ENCODE data around the gene UTS2B. TPM values are rescaled to one million over a fixed set of nuclear protein-coding genes. Genes with fewer than 3 reads are reported as not detected.

Gene UTS2B
- total and polyA plus RNA-seq, 2 donors = 0.34 to 0.85 TPM

DNA sequence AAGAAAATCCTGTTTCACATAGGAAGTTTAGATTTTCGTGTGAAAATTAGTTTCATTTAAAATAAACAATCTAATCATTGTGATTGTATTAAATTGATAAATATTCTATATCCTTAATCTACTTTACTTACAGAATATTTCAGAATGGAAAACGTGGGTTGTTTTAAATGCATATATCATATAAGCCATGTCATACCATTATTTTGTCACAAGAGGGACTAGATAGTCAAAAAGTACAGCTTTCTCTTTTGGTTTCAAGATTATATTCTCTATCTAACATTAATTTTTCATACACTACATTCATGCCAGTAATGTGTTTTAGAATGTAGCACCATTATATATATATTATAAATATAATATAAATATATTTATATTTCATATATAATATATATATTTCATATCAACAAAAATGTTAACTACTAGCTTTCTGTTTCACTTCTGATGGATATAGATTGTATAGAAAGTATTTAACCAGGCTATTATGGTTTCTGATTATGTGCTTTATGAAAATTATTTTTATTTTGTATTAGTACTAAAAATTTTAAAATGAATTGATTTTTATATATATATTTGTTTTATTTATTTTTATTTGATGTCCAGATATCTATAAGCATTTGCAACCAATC, 86.0 kb downstream of the UTS2B start:
- WGBS = 39% methylated on average over 2 of the region's 2 CpGs
- no peak overlapping the region for H3K4me3 ChIP-seq (ENCODE audit: low read depth, low read length)
- DNase-seq (ENCODE audit: extremely low spot score) = no peak
- H3K36me3 ChIP-seq (ENCODE audit: insufficient read depth) = no peaks in the 10 kb centered on the region
- no peaks in the 10 kb centered on the region for H3K4me1 ChIP-seq (ENCODE audit: insufficient read depth)
- H3K27ac ChIP-seq (ENCODE audit: low read depth) = no peak overlapping the region

DNA sequence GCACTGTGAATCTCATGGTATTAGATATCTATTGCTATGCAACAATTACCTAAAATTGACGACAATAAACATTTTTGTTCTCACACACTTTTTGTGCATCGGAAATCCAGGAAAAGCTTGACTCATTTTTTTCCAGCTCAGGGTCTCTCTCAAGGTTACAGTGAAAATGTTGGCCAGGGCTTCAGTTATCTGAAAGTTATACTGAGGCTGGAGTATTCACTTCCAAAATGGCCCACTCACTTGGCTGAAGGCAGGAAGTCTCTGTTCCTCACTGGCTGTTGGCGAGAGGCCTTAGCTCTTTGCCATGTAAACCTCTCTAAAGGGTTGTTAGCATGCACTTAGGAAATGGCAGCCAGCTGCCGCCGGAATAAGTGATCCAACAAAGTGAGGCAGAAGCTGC, 89.8 kb downstream of the UTS2B start:
- WGBS = 75% methylated on average over 5 of the region's 5 CpGs
- DNase-seq (ENCODE audit: extremely low spot score) = no peak
- H3K36me3 ChIP-seq (ENCODE audit: insufficient read depth) = no peaks in the 10 kb centered on the region
- no peak overlapping the region for H3K27ac ChIP-seq (ENCODE audit: low read depth)
- H3K4me3 ChIP-seq (ENCODE audit: low read depth, low read length) = no peak overlapping the region
- no peaks in the 10 kb centered on the region for H3K4me1 ChIP-seq (ENCODE audit: insufficient read depth)

DNA sequence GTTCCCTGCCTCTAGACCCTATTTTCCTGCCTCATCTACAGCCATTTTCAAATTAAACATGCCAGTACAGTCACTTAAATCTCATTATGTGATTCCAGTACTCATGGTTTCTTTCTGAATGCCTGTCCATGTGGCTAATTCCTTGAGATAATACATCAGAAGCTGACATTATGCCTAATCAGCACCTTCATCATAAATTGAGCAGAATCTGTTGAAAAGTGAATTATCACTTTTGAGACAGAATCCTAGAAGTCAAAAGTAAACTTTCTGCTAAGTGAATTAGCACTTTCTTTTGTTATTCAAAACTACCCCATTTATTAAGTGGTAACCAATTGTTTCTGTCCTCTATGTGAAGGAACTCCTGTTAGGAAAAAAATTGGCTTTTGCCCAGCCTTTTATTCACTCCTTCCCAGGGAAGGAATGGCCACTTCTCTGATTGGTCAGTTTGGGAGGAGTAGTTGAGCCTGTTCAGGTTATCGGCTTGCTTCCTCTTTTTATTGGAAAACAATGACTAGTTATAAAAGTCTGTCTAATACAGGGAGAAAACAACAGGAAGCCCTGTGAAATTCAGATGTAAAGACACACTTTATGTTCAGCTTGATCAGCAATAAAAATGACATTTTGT, 90.8 kb downstream of the UTS2B start:
- no peaks in the 10 kb centered on the region for H3K36me3 ChIP-seq (ENCODE audit: insufficient read depth)
- 53% methylated on average over 1 of the region's 1 CpG for WGBS

DNA sequence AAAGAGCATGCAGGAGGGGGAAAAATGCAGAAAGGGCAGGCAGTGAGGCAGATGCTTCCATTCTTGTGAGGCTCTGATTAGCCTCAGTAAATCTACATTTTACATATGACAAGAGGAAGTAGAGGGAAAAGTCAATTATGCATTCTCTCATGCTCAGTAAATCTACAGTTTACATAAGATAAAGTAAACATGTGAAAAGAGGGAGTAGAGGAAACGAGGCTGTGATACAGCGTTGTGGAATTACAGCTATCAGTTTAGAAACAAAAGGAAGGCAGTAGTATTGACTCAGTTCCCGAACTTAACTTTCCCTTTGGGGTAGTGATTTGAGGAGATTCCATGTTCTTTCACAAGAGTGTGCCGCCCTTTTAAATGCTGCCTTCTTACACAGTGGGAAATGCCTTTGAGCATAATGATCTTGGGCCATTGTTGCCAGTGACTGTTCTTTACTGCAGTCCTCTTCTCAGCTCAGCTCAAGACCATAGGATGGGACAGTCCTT, 92.0 kb downstream of the UTS2B start:
- Histone ChIP-seq H3K4me3 (ENCODE audit: low read depth, low read length) (no peak overlapping the region), H3K4me1 (ENCODE audit: insufficient read depth) (no peaks in the 10 kb centered on the region), H3K27ac (ENCODE audit: low read depth) (no peak overlapping the region), H3K36me3 (ENCODE audit: insufficient read depth) (no peaks in the 10 kb centered on the region)
- DNase-seq (ENCODE audit: extremely low spot score) = no peak
- WGBS = 53% methylated on average over 4 of the region's 4 CpGs

More for the DNA sequence above, 90.8 kb downstream of the UTS2B start:
- Histone ChIP-seq H3K4me1 (ENCODE audit: insufficient read depth) (no peaks in the 10 kb centered on the region), H3K27ac (ENCODE audit: low read depth) (no peak overlapping the region), H3K4me3 (ENCODE audit: low read depth, low read length) (no peak overlapping the region)
- DNase-seq (ENCODE audit: extremely low spot score) = no peak

DNA sequence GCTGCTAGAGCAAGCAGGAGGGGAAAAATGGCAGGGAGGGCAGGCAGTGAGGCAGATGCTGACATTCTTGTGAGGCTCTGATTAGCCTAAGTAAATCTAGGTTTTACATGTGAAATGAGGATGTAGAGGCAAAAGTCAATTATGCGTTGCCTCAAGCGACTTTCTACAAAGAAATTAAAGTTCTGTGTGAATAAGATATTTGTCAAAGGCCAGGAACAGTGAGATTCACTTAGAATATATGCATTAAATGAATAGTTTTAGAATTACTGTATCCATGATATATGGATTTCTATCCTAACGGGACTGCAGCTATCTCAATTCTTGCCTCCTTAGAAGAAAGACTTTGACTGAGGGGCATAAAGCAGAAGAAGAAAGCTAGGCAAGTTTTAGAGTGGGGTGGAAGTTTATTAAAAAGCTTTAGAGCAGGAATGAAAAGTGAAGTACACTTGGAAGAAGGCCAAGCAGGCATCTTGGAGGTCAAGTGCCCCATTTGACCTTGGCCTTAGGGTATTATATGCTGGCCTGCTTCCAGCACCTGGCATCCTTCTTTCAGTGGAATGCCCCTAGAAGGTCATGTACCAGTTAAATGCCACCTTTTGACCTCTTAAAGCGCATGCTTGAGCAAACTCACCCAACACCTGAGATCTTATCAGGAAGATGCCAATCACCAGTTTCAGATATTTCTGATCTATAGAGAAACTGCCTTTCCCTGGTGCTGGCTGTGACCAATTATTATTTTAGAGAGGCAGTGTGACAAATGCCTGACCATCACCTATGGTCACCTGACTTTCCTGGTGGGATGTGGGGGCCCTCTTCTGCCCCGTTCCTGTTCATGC, 93.1 kb downstream of the UTS2B start:
- DNase-seq (ENCODE audit: extremely low spot score) = no peak
- Histone ChIP-seq H3K27ac (ENCODE audit: low read depth) (no peak overlapping the region), H3K36me3 (ENCODE audit: insufficient read depth) (no peaks in the 10 kb centered on the region), H3K4me1 (ENCODE audit: insufficient read depth) (no peaks in the 10 kb centered on the region), H3K4me3 (ENCODE audit: low read depth, low read length) (no peak overlapping the region)
- 83% methylated on average over 5 of the region's 5 CpGs for WGBS

DNA sequence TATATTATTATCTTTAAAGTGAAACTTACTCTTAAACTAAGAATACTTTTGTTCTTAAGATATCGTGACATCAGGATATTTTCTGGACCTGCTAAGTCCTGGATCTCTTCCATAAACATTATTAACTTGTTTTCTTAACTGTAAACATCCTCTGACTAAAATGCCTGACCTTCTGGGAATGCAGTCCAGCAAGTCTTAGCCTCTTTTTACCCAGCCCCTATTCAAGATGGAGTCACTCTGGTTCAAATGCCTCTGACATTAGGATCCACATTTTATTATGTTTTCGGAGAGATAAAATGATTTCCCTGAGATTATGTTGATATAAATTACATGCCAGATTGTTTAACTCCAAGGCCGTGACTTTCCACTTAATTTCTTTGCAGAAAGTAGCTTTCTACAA, 93.7 kb downstream of the UTS2B start:
- Histone ChIP-seq H3K27ac (ENCODE audit: low read depth) (no peak overlapping the region), H3K4me3 (ENCODE audit: low read depth, low read length) (no peak overlapping the region), H3K36me3 (ENCODE audit: insufficient read depth) (no peaks in the 10 kb centered on the region), H3K4me1 (ENCODE audit: insufficient read depth) (no peaks in the 10 kb centered on the region)
- WGBS = 37% methylated on average over 3 of the region's 3 CpGs
- DNase-seq (ENCODE audit: extremely low spot score) = no peak

DNA sequence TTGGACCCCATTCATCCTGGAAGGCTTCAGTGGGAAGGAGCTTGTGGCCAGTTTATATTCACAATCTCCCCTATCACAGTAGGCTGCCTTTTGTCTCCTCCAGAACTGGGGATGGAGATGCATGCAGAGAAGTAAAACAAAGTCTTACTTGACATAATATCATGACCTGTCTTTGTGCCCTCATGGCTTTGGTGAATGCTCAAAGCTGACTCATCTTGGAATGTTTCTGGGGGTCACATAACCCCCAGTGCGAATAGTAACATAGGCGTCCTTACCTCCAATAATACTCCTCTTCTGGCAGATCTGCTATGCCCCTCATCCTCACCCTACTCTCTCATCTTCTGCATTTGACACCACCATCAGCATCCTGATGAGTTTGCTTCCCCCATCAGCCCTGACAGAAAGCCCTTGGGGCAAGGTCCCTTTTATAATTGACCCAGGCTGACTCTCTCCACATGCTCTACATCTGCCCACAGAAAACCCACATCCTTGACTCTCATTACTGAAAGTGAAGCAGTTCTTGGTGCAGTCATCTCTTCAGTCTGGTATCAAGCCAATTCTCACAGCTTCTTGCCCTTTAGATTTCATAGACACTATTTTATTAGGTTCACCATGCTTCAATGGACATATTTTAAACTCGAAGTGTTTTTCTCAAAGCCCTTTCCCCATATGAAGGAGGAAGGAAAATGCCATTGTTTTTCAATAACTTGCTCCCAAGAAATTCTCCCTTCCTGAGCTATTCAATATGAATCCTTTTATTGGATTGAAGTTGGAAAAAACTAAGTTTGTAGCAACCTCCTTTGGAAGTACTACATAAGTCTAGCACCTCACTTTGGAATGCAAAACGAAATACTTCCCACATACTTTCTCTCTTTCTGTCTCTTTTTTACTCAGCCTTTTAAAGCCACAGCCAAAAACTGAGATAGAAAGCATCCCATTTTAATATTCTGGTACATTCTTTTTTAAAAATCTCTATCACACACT, 94.7 kb downstream of the UTS2B start:
- no peak for DNase-seq (ENCODE audit: extremely low spot score)
- 68% methylated on average over 4 of the region's 4 CpGs for WGBS
- H3K27ac ChIP-seq (ENCODE audit: low read depth) = no peak overlapping the region
- no peak overlapping the region for H3K4me3 ChIP-seq (ENCODE audit: low read depth, low read length)
- no peaks in the 10 kb centered on the region for H3K4me1 ChIP-seq (ENCODE audit: insufficient read depth)
- no peaks in the 10 kb centered on the region for H3K36me3 ChIP-seq (ENCODE audit: insufficient read depth)

DNA sequence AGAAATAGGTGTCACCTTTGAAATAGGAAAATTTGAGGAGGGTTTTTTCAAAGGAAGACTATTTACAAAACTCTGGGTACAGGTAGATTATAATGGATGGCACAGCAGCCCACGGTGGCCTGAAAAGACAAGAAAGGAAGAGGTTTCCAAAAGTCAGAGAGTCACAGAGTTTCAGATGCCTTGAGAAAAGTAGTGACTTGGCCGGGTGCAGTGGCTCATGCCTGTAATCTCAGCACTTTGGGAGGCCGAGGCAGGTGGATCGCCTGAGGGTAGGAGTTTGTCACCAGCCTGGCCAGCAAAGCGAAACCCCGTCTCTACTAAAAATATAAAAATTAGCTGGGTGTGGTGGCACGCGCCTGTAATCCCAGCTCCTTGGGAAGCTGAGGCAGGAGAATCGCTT, 96.1 kb downstream of the UTS2B start:
- DNase-seq (ENCODE audit: extremely low spot score) = no peak
- H3K36me3 ChIP-seq (ENCODE audit: insufficient read depth) = no peaks in the 10 kb centered on the region
- WGBS = 97% methylated on average over 9 of the region's 9 CpGs
- H3K27ac ChIP-seq (ENCODE audit: low read depth) = no peak overlapping the region
- H3K4me3 ChIP-seq (ENCODE audit: low read depth, low read length) = no peak overlapping the region
- H3K4me1 ChIP-seq (ENCODE audit: insufficient read depth) = no peaks in the 10 kb centered on the region

DNA sequence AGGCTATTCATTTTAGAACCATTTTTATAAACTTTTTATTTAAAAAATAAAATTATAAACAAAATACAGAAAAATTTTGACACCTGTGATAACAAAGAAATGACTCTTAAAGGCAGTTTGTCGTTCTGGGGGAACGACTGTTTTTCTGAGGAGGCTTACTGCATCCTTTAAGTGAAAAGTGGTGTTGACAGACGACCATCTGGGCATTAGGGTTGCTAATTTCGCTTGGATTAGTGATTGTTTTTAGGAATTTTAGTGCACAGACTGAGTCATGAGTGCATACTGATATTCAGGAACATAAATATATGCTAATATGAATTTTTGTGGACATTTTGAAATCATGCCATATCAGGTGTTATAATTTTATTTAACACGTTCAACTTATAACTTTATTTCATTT, 102.8 kb downstream of the UTS2B start:
- Histone ChIP-seq H3K36me3 (ENCODE audit: insufficient read depth) (no peaks in the 10 kb centered on the region), H3K4me1 (ENCODE audit: insufficient read depth) (no peaks in the 10 kb centered on the region), H3K4me3 (ENCODE audit: low read depth, low read length) (no peak overlapping the region), H3K27ac (ENCODE audit: low read depth) (no peak overlapping the region)
- WGBS = 55% methylated on average over 5 of the region's 5 CpGs
- no peak for DNase-seq (ENCODE audit: extremely low spot score)

DNA sequence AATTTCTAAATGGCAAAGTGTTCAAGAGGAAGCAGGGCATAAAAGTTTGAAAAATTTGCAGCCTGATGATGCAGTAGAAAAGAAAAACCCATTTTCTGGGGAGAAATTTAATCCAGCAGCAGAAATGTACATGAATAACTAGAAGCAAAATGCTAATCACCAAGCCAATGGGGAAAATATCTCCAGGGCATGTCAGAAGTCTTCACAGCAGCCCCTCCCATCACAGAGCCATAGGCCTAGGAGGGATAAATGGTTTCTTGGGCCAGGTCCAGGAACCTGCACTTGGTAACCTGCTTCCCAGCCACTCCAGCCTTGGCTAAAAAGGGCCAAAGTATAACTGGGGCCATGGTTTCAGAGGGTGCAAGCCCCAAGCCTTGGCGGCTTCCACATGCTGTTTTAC, 108.7 kb downstream of the UTS2B start:
- no peak for DNase-seq (ENCODE audit: extremely low spot score)
- no peak overlapping the region for H3K4me3 ChIP-seq (ENCODE audit: low read depth, low read length)
- no peaks in the 10 kb centered on the region for H3K4me1 ChIP-seq (ENCODE audit: insufficient read depth)
- WGBS = 98% methylated on average over 1 of the region's 1 CpG
- no peak overlapping the region for H3K27ac ChIP-seq (ENCODE audit: low read depth)
- H3K36me3 ChIP-seq (ENCODE audit: insufficient read depth) = no peaks in the 10 kb centered on the region

DNA sequence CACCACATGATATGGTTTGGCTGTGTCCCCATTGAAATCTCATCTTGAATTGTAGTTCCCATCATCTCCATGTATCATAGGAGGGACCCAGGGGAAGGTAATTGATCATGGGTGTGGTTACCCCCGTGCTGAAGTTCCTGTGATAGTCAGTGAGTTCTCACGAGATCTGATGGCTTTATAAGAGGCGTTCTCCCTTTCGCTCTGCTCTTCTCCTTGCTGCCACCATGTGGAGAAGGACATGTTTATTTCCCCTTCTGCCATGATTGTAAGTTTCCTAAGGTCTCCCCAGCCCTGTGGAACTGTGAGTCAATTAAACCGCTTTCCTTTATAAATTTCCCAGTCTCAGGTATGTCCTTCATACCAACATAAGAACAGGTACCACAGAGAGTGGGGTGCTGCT, 109.4 kb downstream of the UTS2B start:
- 85% methylated on average over 5 of the region's 5 CpGs for WGBS
- Histone ChIP-seq H3K36me3 (ENCODE audit: insufficient read depth) (no peaks in the 10 kb centered on the region), H3K4me3 (ENCODE audit: low read depth, low read length) (no peak overlapping the region), H3K4me1 (ENCODE audit: insufficient read depth) (no peaks in the 10 kb centered on the region), H3K27ac (ENCODE audit: low read depth) (no peak overlapping the region)
- no peak for DNase-seq (ENCODE audit: extremely low spot score)

DNA sequence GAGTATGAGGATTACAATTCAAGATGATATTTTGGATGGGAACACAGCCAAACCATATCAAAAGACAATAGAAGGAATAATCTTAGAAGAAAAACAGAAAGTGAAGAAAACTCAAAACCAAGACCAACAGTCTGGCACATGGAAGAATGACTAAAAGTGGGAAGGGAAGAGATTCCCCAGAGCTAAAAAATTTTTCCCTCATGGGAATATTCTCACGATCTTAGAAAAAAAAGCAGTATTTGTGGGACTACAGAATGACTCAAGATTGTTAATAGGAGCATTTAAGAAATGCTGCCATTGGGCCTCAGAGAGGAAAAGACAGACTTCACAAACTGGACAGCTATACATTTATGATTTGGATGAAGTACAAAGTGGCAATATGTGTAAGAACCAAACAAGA, 113.0 kb downstream of the UTS2B start:
- no peaks in the 10 kb centered on the region for H3K36me3 ChIP-seq (ENCODE audit: insufficient read depth)
- 71% methylated on average over 1 of the region's 1 CpG for WGBS

More for the DNA sequence above, 113.0 kb downstream of the UTS2B start:
- no peaks in the 10 kb centered on the region for H3K4me1 ChIP-seq (ENCODE audit: insufficient read depth)
- no peak overlapping the region for H3K27ac ChIP-seq (ENCODE audit: low read depth)
- no peak for DNase-seq (ENCODE audit: extremely low spot score)
- no peak overlapping the region for H3K4me3 ChIP-seq (ENCODE audit: low read depth, low read length)
